ENCODE measurements around the gene USP5.
"Not testable (repeated sequence)": the region's sequence is repeated elsewhere in the genome, so short reads cannot be mapped to it uniquely, and the experiment has no call there.

USP5 gene

GRCh38 chr12:6872073-6873048 lies 20.4 kb downstream of the USP5 start:
- peak overlapping the region; percentile 90 for H3K9ac ChIP-seq (ENCODE audit: low read length)
- no peaks in the 10 kb centered on the region for H3K36me3 ChIP-seq (ENCODE audit: control insufficient read depth, insufficient read depth, low read length)
- no peaks in the 10 kb centered on the region for H3K27me3 ChIP-seq (ENCODE audit: control insufficient read depth, insufficient read depth, low read length)
- peaks cover 36% of the 10 kb centered on the region for H3K4me1 ChIP-seq (ENCODE audit: control insufficient read depth, insufficient read depth, low read length)
- no peaks in the 10 kb centered on the region for H3K9me3 ChIP-seq (ENCODE audit: control insufficient read depth, low read length)
- H3K4me3 ChIP-seq (ENCODE audit: low read length), result peak overlapping the region; percentile 98

- H3K9me3 ChIP-seq (ENCODE audit: control insufficient read depth, low read length), result no peaks in the 10 kb centered on the region
- no peaks in the 10 kb centered on the region for H3K36me3 ChIP-seq (ENCODE audit: control insufficient read depth, insufficient read depth, low read length)
- peak within 1 kb of the TSS; percentile 90 for H3K9ac ChIP-seq (ENCODE audit: low read length)
- peaks cover 34% of the 10 kb centered on the region for H3K4me1 ChIP-seq (ENCODE audit: control insufficient read depth, insufficient read depth, low read length)
- H3K27me3 ChIP-seq (ENCODE audit: control insufficient read depth, insufficient read depth, low read length), result no peaks in the 10 kb centered on the region
- peak within 1 kb of the TSS; percentile 98 for H3K4me3 ChIP-seq (ENCODE audit: low read length)
These were observed 21.4 kb downstream of the USP5 start, which contains the start of gene SPSB2 for GRCh38 chr12:6873094-6874014. SPSB2 (minus strand) TSS chr12:6873303; CDS start chr12:6872901, 402 bp downstream.

DNA sequence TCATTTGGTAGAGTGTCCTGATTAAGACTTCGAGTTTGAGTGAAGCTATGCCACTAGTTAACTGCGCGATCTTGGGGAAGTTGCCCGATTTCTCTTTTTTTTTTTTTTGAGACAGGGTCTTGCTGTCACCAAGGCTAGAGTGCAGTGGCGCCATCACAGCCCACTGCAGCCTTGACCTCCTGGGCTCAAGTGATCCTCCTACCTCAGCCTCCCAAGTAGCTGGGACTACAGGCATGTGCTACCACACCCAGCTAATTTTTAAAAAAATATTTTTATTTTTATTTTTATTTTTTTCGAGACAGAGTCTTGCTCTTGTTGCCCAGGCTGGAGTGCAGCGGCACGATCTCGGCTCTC lies 22.0 kb downstream of the USP5 start:
- Histone ChIP-seq H3K4me3 (ENCODE audit: low read length) (peak overlapping the region; percentile 98), H3K9ac (ENCODE audit: low read length) (peak overlapping the region; percentile 90), H3K4me1 (ENCODE audit: control insufficient read depth, insufficient read depth, low read length) (peaks cover 27% of the 10 kb centered on the region)
- not testable (repeated sequence) for H3K36me3 ChIP-seq (ENCODE audit: control insufficient read depth, insufficient read depth, low read length); H3K9me3 ChIP-seq (ENCODE audit: control insufficient read depth, low read length); H3K27me3 ChIP-seq (ENCODE audit: control insufficient read depth, insufficient read depth, low read length)

DNA sequence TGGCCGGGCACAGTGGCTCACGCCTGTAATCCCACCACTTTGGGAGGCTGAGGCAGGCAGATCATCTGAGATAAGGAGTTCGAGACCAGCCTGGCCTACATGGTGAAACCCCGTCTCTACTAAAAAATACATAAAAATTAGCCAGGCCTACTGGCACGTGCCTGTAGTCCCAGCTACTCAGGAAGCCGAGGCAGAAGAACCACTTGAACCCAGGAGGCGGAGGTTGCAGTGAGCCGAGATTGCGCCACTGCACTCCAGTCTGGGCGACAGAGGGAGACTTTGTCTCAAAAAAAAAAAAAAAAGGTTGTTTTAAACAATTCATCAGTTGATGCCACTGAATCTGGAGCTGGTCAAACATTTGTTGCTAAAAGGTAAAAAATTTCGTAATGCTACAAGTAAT lies 27.9 kb downstream of the USP5 start:
- not testable (repeated sequence) for H3K9ac ChIP-seq (ENCODE audit: low read length); H3K4me1 ChIP-seq (ENCODE audit: control insufficient read depth, insufficient read depth, low read length); H3K36me3 ChIP-seq (ENCODE audit: control insufficient read depth, insufficient read depth, low read length); H3K27me3 ChIP-seq (ENCODE audit: control insufficient read depth, insufficient read depth, low read length); H3K9me3 ChIP-seq (ENCODE audit: control insufficient read depth, low read length); H3K4me3 ChIP-seq (ENCODE audit: low read length)

- Histone ChIP-seq H3K9ac (ENCODE audit: low read length) (no peak overlapping the region), H3K36me3 (ENCODE audit: control insufficient read depth, insufficient read depth, low read length) (no peaks in the 10 kb centered on the region), H3K4me1 (ENCODE audit: control insufficient read depth, insufficient read depth, low read length) (peaks cover 5% of the 10 kb centered on the region), H3K4me3 (ENCODE audit: low read length) (no peak overlapping the region), H3K27me3 (ENCODE audit: control insufficient read depth, insufficient read depth, low read length) (no peaks in the 10 kb centered on the region), H3K9me3 (ENCODE audit: control insufficient read depth, low read length) (no peaks in the 10 kb centered on the region)
These were observed 31.3 kb downstream of the USP5 start for GRCh38 chr12:6883252-6883651.

DNA sequence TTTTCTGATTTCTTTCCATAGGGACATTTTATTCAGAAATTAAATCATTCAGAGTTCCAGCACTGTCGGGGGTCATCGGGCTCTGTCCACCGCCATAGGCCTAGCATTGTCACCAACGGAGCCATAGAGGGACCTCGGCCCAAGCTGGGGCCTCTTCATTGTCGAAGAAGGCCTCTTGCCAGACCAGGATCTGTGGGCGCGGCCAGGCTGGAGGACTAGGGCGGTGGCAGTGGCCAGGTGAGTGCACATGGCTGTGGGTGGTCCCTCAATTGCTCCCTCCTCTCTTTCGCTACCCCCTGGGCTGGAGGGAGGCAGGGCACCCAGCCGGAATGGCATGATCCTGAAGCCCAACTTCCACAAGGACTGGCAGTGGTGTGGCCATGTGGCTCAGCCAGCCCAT lies 31.7 kb downstream of the USP5 start:
- H3K9ac ChIP-seq (ENCODE audit: low read length), result no peak overlapping the region
- H3K9me3 ChIP-seq (ENCODE audit: control insufficient read depth, low read length), result no peaks in the 10 kb centered on the region
- H3K4me3 ChIP-seq (ENCODE audit: low read length), result no peak overlapping the region
- no peaks in the 10 kb centered on the region for H3K36me3 ChIP-seq (ENCODE audit: control insufficient read depth, insufficient read depth, low read length)
- H3K4me1 ChIP-seq (ENCODE audit: control insufficient read depth, insufficient read depth, low read length), result peaks cover 5% of the 10 kb centered on the region
- H3K27me3 ChIP-seq (ENCODE audit: control insufficient read depth, insufficient read depth, low read length), result no peaks in the 10 kb centered on the region

GRCh38 chr12:6884539-6884938 lies 32.6 kb downstream of the USP5 start:
- Histone ChIP-seq H3K4me1 (ENCODE audit: control insufficient read depth, insufficient read depth, low read length) (peaks cover 5% of the 10 kb centered on the region), H3K36me3 (ENCODE audit: control insufficient read depth, insufficient read depth, low read length) (no peaks in the 10 kb centered on the region), H3K9ac (ENCODE audit: low read length) (no peak overlapping the region), H3K4me3 (ENCODE audit: low read length) (no peak overlapping the region), H3K9me3 (ENCODE audit: control insufficient read depth, low read length) (no peaks in the 10 kb centered on the region), H3K27me3 (ENCODE audit: control insufficient read depth, insufficient read depth, low read length) (no peaks in the 10 kb centered on the region)

DNA sequence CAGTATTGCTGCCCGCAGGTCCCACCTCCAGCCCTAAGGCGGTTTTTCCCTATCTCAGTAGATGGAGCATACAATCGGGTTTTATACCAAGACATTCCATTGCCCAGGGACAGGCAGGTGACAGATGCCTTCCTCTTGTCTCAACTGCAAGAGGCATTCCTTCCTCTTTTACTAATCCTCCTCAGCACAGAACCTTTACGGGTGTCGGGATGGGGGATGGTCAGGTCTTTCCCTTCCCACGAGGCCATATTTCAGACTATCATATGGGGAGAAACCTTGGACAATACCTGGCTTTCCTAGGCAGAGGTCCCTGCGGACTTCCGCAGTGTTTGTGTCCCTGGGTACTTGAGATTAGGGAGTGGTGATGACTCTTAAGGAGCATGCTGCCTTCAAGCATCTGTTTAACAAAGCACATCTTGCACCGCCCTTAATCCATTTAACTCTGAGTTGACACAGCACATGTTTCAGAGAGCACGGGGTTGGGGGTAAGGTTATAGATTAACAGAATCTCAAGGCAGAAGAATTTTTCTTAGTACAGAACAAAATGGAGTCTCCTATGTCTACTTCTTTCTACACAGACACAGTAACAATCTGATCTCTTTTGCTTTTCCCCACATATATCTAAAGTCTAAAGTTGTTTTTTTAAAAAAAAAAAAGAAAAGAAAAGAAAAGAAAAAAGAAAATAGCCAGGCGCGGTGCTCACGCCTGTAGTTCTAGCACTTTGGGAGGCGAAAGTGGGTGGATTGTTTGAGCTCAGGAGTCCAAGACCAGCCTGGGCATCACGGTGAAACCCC lies 34.5 kb downstream of the USP5 start:
- H3K9ac ChIP-seq (ENCODE audit: low read length); H3K9me3 ChIP-seq (ENCODE audit: control insufficient read depth, low read length); H3K4me1 ChIP-seq (ENCODE audit: control insufficient read depth, insufficient read depth, low read length); H3K27me3 ChIP-seq (ENCODE audit: control insufficient read depth, insufficient read depth, low read length); H3K4me3 ChIP-seq (ENCODE audit: low read length); H3K36me3 ChIP-seq (ENCODE audit: control insufficient read depth, insufficient read depth, low read length): not testable (repeated sequence)

DNA sequence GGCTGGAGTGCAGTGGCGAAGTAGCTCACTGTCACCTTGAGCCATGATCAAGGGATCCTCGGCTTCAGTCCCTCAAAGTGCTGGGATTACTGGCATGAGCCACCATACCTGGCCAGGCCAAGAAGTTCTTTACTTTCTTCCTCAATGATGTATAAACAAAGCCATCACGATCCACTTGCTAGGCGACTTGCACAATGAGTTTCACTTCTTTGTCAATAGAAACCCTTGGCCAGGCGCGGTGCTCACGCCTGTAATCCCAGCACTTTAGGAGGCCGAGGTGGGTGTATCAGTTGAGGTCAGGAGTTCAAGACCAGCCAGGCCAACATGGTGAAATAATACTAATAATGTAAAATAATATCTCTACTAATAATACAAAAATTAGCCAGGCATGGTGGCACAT lies 35.5 kb downstream of the USP5 start:
- H3K4me3 ChIP-seq (ENCODE audit: low read length), result no peak overlapping the region
- H3K9me3 ChIP-seq (ENCODE audit: control insufficient read depth, low read length), result no peaks in the 10 kb centered on the region
- no peaks in the 10 kb centered on the region for H3K27me3 ChIP-seq (ENCODE audit: control insufficient read depth, insufficient read depth, low read length)
- H3K4me1 ChIP-seq (ENCODE audit: control insufficient read depth, insufficient read depth, low read length), result peaks cover 12% of the 10 kb centered on the region
- H3K36me3 ChIP-seq (ENCODE audit: control insufficient read depth, insufficient read depth, low read length), result no peaks in the 10 kb centered on the region
- H3K9ac ChIP-seq (ENCODE audit: low read length), result no peak overlapping the region

- Histone ChIP-seq H3K36me3 (ENCODE audit: control insufficient read depth, insufficient read depth, low read length) (no peaks in the 10 kb centered on the region), H3K9me3 (ENCODE audit: control insufficient read depth, low read length) (no peaks in the 10 kb centered on the region), H3K9ac (ENCODE audit: low read length) (no peak overlapping the region), H3K4me1 (ENCODE audit: control insufficient read depth, insufficient read depth, low read length) (peaks cover 12% of the 10 kb centered on the region), H3K4me3 (ENCODE audit: low read length) (no peak overlapping the region), H3K27me3 (ENCODE audit: control insufficient read depth, insufficient read depth, low read length) (no peaks in the 10 kb centered on the region)
These were observed 36.4 kb downstream of the USP5 start for GRCh38 chr12:6888360-6888759.

DNA sequence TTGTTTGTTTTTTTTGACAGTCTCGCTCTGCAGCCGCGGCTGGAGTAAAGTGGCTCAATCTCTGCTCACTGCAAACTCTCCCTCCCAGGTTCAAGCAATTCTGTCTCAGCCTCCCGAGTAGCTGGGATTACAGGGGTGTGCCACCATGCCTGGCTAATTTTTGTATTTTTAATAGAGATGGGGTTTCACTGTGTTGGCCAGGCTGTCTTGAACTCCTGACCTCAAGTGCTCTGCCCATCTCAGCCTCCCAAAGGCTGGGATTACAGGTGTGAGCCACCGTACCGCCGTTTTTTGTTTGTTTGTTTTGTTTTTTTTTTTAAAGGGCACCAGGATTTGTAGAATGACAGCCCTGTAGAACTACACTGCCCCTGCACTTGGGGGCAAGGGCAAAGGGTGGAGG lies 36.8 kb downstream of the USP5 start:
- not testable (repeated sequence) for H3K9ac ChIP-seq (ENCODE audit: low read length); H3K9me3 ChIP-seq (ENCODE audit: control insufficient read depth, low read length); H3K4me3 ChIP-seq (ENCODE audit: low read length); H3K36me3 ChIP-seq (ENCODE audit: control insufficient read depth, insufficient read depth, low read length); H3K27me3 ChIP-seq (ENCODE audit: control insufficient read depth, insufficient read depth, low read length)
- H3K4me1 ChIP-seq (ENCODE audit: control insufficient read depth, insufficient read depth, low read length), result peaks cover 12% of the 10 kb centered on the region

All from mucosa of stomach (tissue), 1 donor.